H1 (cell line): ENCODE results near the gene SECISBP2. TPM values are rescaled to one million over a fixed set of nuclear protein-coding genes. Genes with fewer than 3 reads are reported as not detected.

Experiments
- CEBPB ChIP-seq: IDR thresholded peaks from 2 replicates; pipeline ENCODE4 v1.6.1; 2012; ENCODE audit warnings: low read depth, low read length
- CHD2 ChIP-seq: IDR thresholded peaks from 2 replicates; pipeline ENCODE4 v1.6.1; 2012; ENCODE audit warnings: low read length, improper control_type of control experiment
- JUN ChIP-seq: IDR thresholded peaks from 2 replicates; pipeline ENCODE4 v1.6.1; 2011; ENCODE audit warnings: low read depth, mild to moderate bottlenecking, improper control_type of control experiment, low read length
- SP2 ChIP-seq: IDR thresholded peaks from 2 replicates; pipeline ENCODE4 v1.6.1; 2012; ENCODE audit warnings: mild to moderate bottlenecking, low read length, inconsistent platforms
- SUZ12 ChIP-seq: fragments of 200-600 bp; sonication (generic); IDR thresholded peaks from 2 replicates; pipeline ENCODE4 v1.6.1; 2012; ENCODE audit warnings: mild to moderate bottlenecking, inconsistent platforms, low read length, moderate library complexity, mixed read lengths
- TEAD4 ChIP-seq: IDR thresholded peaks from 2 replicates; pipeline ENCODE4 v1.6.1; 2012; ENCODE audit warnings: low read depth, low read length, inconsistent platforms, mixed read lengths
- polyA plus RNA-seq, 7 experiments: library from polyadenylated mRNA; depleted of rRNA in 3 of 7; stranded (reverse) in 5 of 7; unstranded in 2 of 7; fragments of >200 nt in 5 of 7; fragments of 200-250 nt in 2 of 7; gene quantifications; 1 replicate in 5 of 7; 2 replicates in 1 of 7; 4 replicates in 1 of 7; pipeline versions ENCODE4 v1.2.1 to v1.2.3, GENCODE V29; 2011 to 2013; ENCODE audit warnings: missing spikeins in 2 of 7, mixed read lengths in 2 of 7
- total RNA-seq: library from RNA; stranded (reverse); fragmentation: NEBNext Ultra II Directional; extraction: Animal tissue kit (Norgen Biotek cat#: 25700); gene quantifications from 2 replicates; pipeline ENCODE4 v1.2.1, GENCODE V29; 2021
- TF ChIP-seq, protein P1 (sequence below): fragments of 300-600 bp; sonication (generic); IDR thresholded peaks from 2 replicates; pipeline ENCODE4 v1.7.1; 2012; ENCODE audit warnings: low read length, moderate library complexity, mild to moderate bottlenecking, inconsistent platforms; ENCODE audit not compliant: insufficient replicate concordance
- TF ChIP-seq, protein P2 (sequence below): IDR thresholded peaks from 2 replicates; pipeline ENCODE4 v1.6.1; 2012; ENCODE audit warnings: inconsistent platforms
- TF ChIP-seq, protein P3 (sequence below): IDR thresholded peaks from 2 replicates; pipeline ENCODE4 v1.6.1; 2012; ENCODE audit warnings: inconsistent platforms

Gene SECISBP2
- total and polyA plus RNA-seq, 2 of the 8 experiments (the other 6 are each of a cell fraction or from before 2014, with no cell fraction given): 39.0 to 61.7 TPM

DNA sequence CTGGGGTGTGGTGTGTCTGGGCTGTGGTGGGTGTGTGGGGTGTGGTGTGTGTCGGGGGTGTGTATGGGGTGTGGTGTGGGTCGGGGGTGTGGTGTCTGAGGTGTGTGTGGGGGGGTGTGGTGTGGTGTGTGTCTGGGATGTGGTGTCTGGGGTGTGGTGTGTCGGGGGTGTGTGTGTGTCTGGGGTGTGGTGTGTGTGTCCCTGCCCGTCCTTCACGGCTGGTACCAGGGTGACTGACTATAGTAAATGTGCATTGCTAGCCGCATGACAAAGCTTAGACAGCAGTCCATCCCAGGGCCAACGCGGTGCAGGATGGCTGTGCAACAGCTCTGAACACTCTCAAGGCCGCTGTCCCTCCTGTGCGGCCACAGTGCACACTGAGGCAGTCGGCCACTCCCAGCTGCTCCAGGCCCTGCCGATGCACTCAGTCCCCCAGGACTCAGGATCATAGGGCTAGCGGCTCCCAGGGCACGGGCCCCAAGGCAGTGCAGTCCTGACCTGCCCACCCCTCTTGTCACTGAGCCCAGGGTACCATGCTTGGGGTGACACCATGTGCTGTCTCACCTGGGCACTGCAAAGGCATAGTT, 54.0 kb downstream of the SECISBP2 start (continued):
- TF ChIP-seq, protein P1, sequence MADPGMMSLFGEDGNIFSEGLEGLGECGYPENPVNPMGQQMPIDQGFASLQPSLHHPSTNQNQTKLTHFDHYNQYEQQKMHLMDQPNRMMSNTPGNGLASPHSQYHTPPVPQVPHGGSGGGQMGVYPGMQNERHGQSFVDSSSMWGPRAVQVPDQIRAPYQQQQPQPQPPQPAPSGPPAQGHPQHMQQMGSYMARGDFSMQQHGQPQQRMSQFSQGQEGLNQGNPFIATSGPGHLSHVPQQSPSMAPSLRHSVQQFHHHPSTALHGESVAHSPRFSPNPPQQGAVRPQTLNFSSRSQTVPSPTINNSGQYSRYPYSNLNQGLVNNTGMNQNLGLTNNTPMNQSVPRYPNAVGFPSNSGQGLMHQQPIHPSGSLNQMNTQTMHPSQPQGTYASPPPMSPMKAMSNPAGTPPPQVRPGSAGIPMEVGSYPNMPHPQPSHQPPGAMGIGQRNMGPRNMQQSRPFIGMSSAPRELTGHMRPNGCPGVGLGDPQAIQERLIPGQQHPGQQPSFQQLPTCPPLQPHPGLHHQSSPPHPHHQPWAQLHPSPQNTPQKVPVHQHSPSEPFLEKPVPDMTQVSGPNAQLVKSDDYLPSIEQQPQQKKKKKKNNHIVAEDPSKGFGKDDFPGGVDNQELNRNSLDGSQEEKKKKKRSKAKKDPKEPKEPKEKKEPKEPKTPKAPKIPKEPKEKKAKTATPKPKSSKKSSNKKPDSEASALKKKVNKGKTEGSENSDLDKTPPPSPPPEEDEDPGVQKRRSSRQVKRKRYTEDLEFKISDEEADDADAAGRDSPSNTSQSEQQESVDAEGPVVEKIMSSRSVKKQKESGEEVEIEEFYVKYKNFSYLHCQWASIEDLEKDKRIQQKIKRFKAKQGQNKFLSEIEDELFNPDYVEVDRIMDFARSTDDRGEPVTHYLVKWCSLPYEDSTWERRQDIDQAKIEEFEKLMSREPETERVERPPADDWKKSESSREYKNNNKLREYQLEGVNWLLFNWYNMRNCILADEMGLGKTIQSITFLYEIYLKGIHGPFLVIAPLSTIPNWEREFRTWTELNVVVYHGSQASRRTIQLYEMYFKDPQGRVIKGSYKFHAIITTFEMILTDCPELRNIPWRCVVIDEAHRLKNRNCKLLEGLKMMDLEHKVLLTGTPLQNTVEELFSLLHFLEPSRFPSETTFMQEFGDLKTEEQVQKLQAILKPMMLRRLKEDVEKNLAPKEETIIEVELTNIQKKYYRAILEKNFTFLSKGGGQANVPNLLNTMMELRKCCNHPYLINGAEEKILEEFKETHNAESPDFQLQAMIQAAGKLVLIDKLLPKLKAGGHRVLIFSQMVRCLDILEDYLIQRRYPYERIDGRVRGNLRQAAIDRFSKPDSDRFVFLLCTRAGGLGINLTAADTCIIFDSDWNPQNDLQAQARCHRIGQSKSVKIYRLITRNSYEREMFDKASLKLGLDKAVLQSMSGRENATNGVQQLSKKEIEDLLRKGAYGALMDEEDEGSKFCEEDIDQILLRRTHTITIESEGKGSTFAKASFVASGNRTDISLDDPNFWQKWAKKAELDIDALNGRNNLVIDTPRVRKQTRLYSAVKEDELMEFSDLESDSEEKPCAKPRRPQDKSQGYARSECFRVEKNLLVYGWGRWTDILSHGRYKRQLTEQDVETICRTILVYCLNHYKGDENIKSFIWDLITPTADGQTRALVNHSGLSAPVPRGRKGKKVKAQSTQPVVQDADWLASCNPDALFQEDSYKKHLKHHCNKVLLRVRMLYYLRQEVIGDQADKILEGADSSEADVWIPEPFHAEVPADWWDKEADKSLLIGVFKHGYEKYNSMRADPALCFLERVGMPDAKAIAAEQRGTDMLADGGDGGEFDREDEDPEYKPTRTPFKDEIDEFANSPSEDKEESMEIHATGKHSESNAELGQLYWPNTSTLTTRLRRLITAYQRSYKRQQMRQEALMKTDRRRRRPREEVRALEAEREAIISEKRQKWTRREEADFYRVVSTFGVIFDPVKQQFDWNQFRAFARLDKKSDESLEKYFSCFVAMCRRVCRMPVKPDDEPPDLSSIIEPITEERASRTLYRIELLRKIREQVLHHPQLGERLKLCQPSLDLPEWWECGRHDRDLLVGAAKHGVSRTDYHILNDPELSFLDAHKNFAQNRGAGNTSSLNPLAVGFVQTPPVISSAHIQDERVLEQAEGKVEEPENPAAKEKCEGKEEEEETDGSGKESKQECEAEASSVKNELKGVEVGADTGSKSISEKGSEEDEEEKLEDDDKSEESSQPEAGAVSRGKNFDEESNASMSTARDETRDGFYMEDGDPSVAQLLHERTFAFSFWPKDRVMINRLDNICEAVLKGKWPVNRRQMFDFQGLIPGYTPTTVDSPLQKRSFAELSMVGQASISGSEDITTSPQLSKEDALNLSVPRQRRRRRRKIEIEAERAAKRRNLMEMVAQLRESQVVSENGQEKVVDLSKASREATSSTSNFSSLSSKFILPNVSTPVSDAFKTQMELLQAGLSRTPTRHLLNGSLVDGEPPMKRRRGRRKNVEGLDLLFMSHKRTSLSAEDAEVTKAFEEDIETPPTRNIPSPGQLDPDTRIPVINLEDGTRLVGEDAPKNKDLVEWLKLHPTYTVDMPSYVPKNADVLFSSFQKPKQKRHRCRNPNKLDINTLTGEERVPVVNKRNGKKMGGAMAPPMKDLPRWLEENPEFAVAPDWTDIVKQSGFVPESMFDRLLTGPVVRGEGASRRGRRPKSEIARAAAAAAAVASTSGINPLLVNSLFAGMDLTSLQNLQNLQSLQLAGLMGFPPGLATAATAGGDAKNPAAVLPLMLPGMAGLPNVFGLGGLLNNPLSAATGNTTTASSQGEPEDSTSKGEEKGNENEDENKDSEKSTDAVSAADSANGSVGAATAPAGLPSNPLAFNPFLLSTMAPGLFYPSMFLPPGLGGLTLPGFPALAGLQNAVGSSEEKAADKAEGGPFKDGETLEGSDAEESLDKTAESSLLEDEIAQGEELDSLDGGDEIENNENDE: no peak
- TF ChIP-seq SP2: no peak
- TF ChIP-seq TEAD4: no peak
- TF ChIP-seq, protein P2, sequence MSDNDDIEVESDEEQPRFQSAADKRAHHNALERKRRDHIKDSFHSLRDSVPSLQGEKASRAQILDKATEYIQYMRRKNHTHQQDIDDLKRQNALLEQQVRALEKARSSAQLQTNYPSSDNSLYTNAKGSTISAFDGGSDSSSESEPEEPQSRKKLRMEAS: no peak
- no peak for TF ChIP-seq SUZ12
- TF ChIP-seq JUN: no peak
- no peak for TF ChIP-seq CHD2
- TF ChIP-seq, protein P3, sequence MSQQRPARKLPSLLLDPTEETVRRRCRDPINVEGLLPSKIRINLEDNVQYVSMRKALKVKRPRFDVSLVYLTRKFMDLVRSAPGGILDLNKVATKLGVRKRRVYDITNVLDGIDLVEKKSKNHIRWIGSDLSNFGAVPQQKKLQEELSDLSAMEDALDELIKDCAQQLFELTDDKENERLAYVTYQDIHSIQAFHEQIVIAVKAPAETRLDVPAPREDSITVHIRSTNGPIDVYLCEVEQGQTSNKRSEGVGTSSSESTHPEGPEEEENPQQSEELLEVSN: no peak
- no peak for TF ChIP-seq CEBPB
